NCI-H2196 treated with DMSO at 0.1 percent for 48 hours (cell line): ENCODE results near the gene ATP9B.

Experiments
- DNase-seq: peaks from one replicate; lab custom pipeline; 2025; ENCODE audit not compliant: unreplicated experiment; lab: John Stamatoyannopoulos, UW

Gene ATP9B

DNA sequence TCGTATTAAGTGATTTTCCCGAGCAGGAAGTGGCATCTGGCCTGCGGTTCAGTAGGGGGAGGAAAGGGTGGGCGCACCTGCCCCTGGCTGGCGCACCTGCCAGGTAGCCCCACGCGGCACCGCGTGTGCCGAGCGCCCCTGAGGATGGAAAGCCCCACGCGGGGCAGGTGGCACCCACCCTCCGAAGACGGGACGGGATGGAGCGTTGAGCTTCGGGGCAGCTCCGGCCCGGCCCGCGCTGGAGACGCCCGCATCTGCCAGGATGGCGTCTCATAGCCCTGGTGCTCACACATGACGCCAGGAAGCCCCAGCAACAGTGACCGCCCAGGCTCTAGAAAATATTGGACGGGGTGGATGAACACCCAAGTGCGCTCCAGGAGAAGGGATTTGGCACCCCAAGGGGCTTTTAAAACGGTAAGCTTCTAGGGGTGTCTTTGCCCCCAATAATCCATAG lies 324.0 kb downstream of the ATP9B start:
- no peak for DNase-seq

DNA sequence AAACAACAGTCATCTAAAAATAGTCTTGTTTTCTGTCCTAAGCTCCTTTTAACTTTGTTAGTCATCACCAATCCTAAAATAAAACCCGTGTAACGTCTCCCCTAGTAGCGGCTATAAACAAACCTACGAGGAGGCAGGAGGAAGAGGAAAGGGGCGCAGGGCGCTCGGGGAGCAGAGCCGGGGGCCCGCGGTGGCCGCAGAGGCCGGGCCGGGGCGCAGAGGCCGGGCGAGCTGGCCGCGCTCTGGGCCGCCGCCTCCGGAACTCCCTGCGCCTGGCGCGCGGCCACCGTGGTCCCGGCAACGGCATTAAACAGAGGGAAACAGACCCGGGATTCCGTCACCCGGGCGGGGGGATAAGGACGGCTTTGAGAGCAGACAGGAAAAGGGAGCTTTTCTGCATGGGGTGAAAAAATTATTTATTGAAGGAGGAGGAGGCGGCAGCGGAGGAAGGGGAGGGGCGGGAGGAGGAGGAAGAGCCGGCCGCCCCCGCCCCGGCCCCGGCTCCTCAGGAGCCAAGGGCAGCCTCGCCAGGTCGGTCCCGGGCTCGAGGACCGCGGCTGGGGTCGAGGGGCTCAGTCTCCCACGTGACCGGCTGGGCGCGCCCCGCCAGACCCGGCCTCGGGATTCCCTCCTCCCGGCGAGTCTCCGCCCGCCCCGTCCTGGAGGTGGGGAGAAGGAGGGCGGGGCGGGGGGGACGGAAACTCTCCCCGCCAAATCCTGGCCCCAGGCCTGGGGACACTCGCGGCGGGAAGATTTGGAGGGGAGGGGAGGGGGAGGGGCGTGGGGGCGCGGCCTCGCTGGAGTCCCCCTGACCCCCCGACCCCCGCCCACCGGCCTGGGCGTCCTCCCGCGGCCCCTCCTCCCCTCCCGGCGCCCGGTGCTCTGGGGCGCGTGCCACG lies 324.7 kb downstream of the ATP9B start:
- DNase-seq: peak; percentile 89

GRCh38 chr18:79394534-79395307 lies 325.5 kb downstream of the ATP9B start:
- DNase-seq: peak; percentile 18

- no peak for DNase-seq
Measured at GRCh38 chr18:79395308-79395640, 326.1 kb downstream of the ATP9B start.

DNA sequence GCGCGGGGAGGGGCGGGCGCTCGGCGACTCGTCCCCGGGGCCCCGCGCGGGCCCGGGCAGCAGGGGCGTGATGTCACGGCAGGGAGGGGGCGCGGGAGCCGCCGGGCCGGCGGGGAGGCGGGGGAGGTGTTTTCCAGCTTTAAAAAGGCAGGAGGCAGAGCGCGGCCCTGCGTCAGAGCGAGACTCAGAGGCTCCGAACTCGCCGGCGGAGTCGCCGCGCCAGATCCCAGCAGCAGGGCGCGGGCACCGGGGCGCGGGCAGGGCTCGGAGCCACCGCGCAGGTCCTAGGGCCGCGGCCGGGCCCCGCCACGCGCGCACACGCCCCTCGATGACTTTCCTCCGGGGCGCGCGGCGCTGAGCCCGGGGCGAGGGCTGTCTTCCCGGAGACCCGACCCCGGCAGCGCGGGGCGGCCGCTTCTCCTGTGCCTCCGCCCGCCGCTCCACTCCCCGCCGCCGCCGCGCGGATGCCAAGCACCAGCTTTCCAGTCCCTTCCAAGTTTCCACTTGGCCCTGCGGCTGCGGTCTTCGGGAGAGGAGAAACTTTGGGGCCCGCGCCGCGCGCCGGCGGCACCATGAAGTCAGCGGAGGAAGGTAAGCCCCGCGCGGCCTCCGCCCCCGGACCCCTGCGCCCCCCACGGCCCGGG lies 326.7 kb downstream of the ATP9B start, which contains the start of gene NFATC1:
Gene NFATC1, plus strand, starts transcription at position 170 of the 644 bp plus-strand sequence. Its CDS starts 295 bp downstream, at position 465.
- peak; percentile 31 for DNase-seq

DNA sequence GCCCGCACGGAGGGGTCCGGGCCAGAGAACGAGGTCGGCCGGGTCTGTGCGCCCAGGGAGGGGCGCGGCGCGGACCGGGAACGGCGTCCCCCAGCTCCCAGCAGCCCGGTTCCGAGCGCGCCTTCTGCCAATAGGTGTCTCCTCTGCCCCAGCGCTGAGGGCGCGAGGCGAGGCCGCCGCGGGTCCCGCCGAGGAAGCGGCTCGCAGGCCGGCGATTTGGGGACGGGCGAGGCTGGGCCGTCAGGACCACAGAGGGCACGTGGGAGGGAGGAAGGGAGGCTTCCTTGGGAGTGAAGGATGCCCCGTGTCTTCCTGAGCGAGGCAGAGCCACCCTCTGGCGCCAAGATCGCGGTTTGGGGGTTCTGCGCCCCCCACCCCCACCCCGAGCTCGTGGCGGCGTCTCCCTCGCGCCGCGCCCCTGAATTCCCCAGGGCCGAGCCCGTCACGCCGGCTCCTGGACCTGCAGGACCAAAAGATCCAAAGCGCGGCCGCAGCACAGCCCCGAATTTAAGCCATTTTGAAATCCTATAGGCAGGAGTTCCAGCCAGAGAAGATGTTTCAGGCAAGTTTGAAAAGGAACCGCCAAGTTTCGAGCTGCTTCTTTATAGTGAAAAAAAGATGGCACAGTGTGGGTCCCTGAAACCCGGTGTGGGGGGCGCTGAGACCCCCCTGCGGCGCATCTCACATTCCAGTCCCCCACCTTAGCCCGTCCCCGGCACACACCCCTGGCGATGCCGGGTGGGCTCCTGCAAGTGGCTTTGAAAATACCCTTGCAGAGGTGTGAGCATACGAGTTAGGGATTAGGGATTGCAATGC lies 327.4 kb downstream of the ATP9B start:
- no peak for DNase-seq

- no peak for DNase-seq
Measured at GRCh38 chr18:79397247-79397829, 328.1 kb downstream of the ATP9B start.

- DNase-seq: no peak
Measured at GRCh38 chr18:79397830-79398761, 328.9 kb downstream of the ATP9B start.

- no peak for DNase-seq
Measured at GRCh38 chr18:79399275-79400081, 330.3 kb downstream of the ATP9B start.

GRCh38 chr18:79400091-79400590 lies 330.9 kb downstream of the ATP9B start:
- DNase-seq: no peak

- no peak for DNase-seq
Measured at GRCh38 chr18:79400591-79401381, 331.6 kb downstream of the ATP9B start.

DNA sequence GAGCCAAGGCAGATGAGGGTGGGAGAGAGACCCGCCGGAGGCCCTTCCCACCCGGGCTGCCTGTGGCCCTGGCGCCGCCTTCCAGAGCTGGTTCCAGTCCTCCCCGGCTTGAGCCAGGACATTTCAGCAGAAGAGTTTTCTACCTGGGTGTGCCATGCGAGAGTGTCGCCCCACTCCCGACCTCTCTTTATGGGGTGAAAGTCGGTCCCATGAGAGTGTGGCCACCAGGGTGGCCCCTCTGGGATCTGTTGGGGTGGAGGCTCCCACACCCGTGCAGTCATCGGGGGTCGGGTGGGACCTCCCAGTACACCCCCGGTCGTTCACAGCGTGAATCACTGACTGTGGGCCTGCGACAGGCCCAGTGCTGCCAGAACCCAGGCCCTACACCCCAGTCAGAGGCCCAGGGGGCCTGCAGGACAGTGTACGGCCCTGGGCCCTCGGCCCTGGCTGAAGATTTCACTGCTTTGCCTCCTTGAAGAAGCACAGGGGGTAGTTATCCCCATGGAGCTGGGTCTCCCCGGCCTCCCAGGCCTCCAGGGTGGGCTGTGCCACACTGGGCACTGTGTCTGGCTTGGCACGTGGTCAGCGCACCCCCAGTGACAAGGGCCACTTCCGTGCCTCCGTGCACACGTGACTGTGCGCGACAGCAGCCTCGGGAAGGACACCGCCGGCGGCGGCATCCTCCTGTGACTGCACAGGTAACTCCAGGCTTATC lies 332.5 kb downstream of the ATP9B start:
- DNase-seq: no peak

GRCh38 chr18:79402209-79402576 lies 333.0 kb downstream of the ATP9B start:
- no peak for DNase-seq

GRCh38 chr18:79402977-79403722 lies 334.0 kb downstream of the ATP9B start:
- no peak for DNase-seq

- no peak for DNase-seq
Measured at GRCh38 chr18:79403723-79404566, 334.8 kb downstream of the ATP9B start.
